B cell (primary cell): ENCODE results near the gene KCNQ1OT1. TPM values are rescaled to one million over a fixed set of nuclear protein-coding genes. Genes with fewer than 3 reads are reported as not detected.

Experiments
- ATAC-seq: fragments of 200-7000 bp; cut with Tn5 transposase; one replicate; pipeline ENCODE4 v1.10.0; 2021; ENCODE audit warnings: low read depth, mild to moderate bottlenecking, moderate number of reproducible peaks, moderate library complexity
- CTCF ChIA-PET: fragments of 350-600 bp; sonication (Branson Sonifier 250); formaldehyde crosslinking; loops from one replicate; lab custom pipeline; 2021; ENCODE audit warnings: antibody characterized with exemption, inconsistent platforms; lab: Charles Lee
- POLR2A ChIA-PET: fragments of 350-600 bp; sonication (Branson Sonifier 250); formaldehyde crosslinking; loops from one replicate; lab custom pipeline; 2021; ENCODE audit warnings: antibody characterized with exemption; lab: Charles Lee
- DNase-seq: peaks from one replicate; pipeline ENCODE4 v3.0.0; 2013
- H2AFZ ChIP-seq: 2 replicates; pipeline ENCODE4 v1.6.1; 2012; ENCODE audit warnings: mild to moderate bottlenecking, low read depth, low read length; ENCODE audit not compliant: insufficient read depth, poor library complexity, severe bottlenecking
- H3K27ac ChIP-seq, 2 donors: 1 replicate in 1 of 2; 2 replicates in 1 of 2; pipeline ENCODE4 v1.5.1; 2012 to 2013; ENCODE audit warnings: low read length in 2 of 2, mild to moderate bottlenecking in 2 of 2, moderate library complexity in 1 of 2
- H3K27me3 ChIP-seq, 4 experiments: fragments of 200-600 bp in 1 of 4; sonication (generic) in 1 of 4; replicated peaks in 1 of 4; 1 replicate in 2 of 4; 2 replicates in 2 of 4; pipeline versions ENCODE4 v1.6.1 to v1.7.0; 2013 to 2016; ENCODE audit warnings: low read length in 3 of 4, mild to moderate bottlenecking in 2 of 4, mixed read lengths in 1 of 4, moderate library complexity in 1 of 4; ENCODE audit not compliant: insufficient read depth in 4 of 4, control insufficient read depth in 3 of 4; ENCODE audit errors: control extremely low read depth in 1 of 4
- H3K36me3 ChIP-seq, 2 experiments: replicated peaks in 1 of 2; 1 replicate in 1 of 2; 2 replicates in 1 of 2; pipeline versions ENCODE4 v1.6.1 to v1.7.1; 2013; ENCODE audit warnings: low read length in 1 of 2; ENCODE audit not compliant: insufficient read depth in 2 of 2, control insufficient read depth in 1 of 2; ENCODE audit errors: control extremely low read depth in 1 of 2, extremely low read depth in 1 of 2
- H3K4me1 ChIP-seq, 2 donors: fragments of 200-600 bp in 1 of 2; sonication (generic) in 1 of 2; 1 replicate in 1 of 2; 2 replicates in 1 of 2; pipeline versions ENCODE4 v1.5.1 to v1.6.1; 2013 to 2017; ENCODE audit warnings: low read length in 2 of 2; ENCODE audit not compliant: control insufficient read depth in 2 of 2, insufficient read depth in 2 of 2
- H3K4me2 ChIP-seq: replicated peaks from 2 replicates; pipeline ENCODE3; 2012; ENCODE audit warnings: mild to moderate bottlenecking, low read depth, low read length; ENCODE audit not compliant: poor library complexity, severe bottlenecking
- H3K4me3 ChIP-seq, 5 experiments: fragments of 200-600 bp in 1 of 5; sonication (generic) in 1 of 5; 1 replicate in 3 of 5; 2 replicates in 2 of 5; pipeline versions ENCODE4 v1.5.1 to v1.7.0; 2011 to 2016; ENCODE audit warnings: low read length in 4 of 5, mild to moderate bottlenecking in 4 of 5, low read depth in 2 of 5, control low read depth in 1 of 5, moderate library complexity in 1 of 5; ENCODE audit not compliant: insufficient read depth in 1 of 5; ENCODE audit errors: control extremely low read depth in 1 of 5, extremely low read depth in 1 of 5
- H3K79me2 ChIP-seq: fragments of 200-600 bp; sonication (generic); one replicate; pipeline ENCODE4 v1.6.0; 2016; ENCODE audit warnings: low read length; ENCODE audit not compliant: control insufficient read depth, insufficient read depth
- H3K9ac ChIP-seq: fragments of 200-600 bp; sonication (generic); 2 replicates; pipeline ENCODE4 v1.6.1; 2017; ENCODE audit warnings: mild to moderate bottlenecking, low read length, moderate library complexity
- H3K9me3 ChIP-seq, 3 donors: one replicate each; pipeline versions ENCODE4 v1.6.1 to v1.7.1; 2013; ENCODE audit warnings: low read length in 2 of 3; ENCODE audit not compliant: control insufficient read depth in 2 of 3, insufficient read depth in 1 of 3; ENCODE audit errors: control extremely low read depth in 1 of 3
- H4K20me1 ChIP-seq: 2 replicates; pipeline ENCODE4 v1.6.0; 2012; ENCODE audit warnings: mild to moderate bottlenecking, low read length; ENCODE audit not compliant: insufficient read depth, control insufficient read depth, poor library complexity, severe bottlenecking
- H3K27ac Mint-ChIP-seq: one replicate; pipeline ENCODE4 v1.8.0; 2021; ENCODE audit warnings: mixed read lengths
- H3K27me3 Mint-ChIP-seq: one replicate; pipeline ENCODE4 v1.8.0; 2021; ENCODE audit warnings: mixed read lengths
- H3K4me1 Mint-ChIP-seq: one replicate; pipeline ENCODE4 v1.8.0; 2021; ENCODE audit warnings: mixed read lengths
- H3K4me3 Mint-ChIP-seq: one replicate; pipeline ENCODE4 v1.8.0; 2021; ENCODE audit warnings: mixed read lengths
- H3K9me3 Mint-ChIP-seq: one replicate; pipeline ENCODE4 v1.8.0; 2022; ENCODE audit warnings: mixed read lengths; ENCODE audit not compliant: insufficient read depth
- EZH2 ChIP-seq: IDR thresholded peaks from 2 replicates; pipeline ENCODE4 v1.6.1; 2012; ENCODE audit warnings: borderline replicate concordance, low read depth, mild to moderate bottlenecking, moderate library complexity, low read length; ENCODE audit not compliant: insufficient read depth, poor library complexity, severe bottlenecking
- WGBS: methylation state at CpG from one replicate; pipeline ENCODE4 v1.1.5; 2013; ENCODE audit warnings: missing lambda C conversion rate; ENCODE audit not compliant: insufficient coverage; 5-methylcytosine and 5-hydroxymethylcytosine counted together
- intact Hi-C: fragments of 100-400 bp; cut with micrococcal nuclease; formaldehyde crosslinking; loops from one replicate; pipeline ENCODE4 v1.10.0; 2022
- polyA plus RNA-seq: library from polyadenylated mRNA; depleted of rRNA; stranded (reverse); fragments of >200 nt; gene quantifications from 2 replicates; pipeline ENCODE4 v1.2.3, GENCODE V29; 2012
- total RNA-seq, 2 donors: library from RNA; stranded (reverse); fragments of 120-200 nt in 1 of 2; gene quantifications; 1 replicate in 1 of 2; 2 replicates in 1 of 2; pipeline versions ENCODE4 v1.2.3 to v1.2.4, GENCODE V29; 2013 to 2022
- TF ChIP-seq, protein P1 (sequence below): fragments of 200-600 bp; IDR thresholded peaks from one replicate; pipeline ENCODE4 v1.8.0; 2022; ENCODE audit warnings: antibody characterized with exemption, mild to moderate bottlenecking

Gene KCNQ1OT1
- total and polyA plus RNA-seq, 2 donors (not counting 1 experiment from before 2014, with no cell fraction given), result 0.03 to 0.89 TPM

DNA sequence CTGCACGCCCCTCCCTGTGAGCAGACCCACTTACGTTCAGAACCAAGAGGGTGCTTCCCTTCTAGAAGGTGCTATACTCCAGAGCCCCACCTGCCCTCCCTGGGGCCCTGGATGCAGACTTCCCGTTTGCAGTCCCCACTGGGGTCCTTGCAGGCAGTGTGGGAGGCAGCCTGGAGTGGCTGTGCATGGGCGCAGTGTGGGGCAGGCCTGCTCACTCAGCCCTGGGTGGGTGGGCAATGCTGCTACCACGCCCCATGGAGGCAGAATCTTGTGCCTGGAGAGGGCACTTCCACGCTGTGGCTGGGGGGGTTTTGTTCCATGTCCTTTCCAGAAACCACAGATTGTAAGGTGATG, 116.2 kb downstream of the KCNQ1OT1 start:
- no peak overlapping the region for H3K27ac Mint-ChIP-seq
- Histone ChIP-seq H3K4me1 (no peaks in the 10 kb centered on the region), H3K4me2 (no peak overlapping the region), H4K20me1 (no peaks in the 10 kb centered on the region), H3K9me3 (no peaks in the 10 kb centered on the region), H3K9ac (no peak overlapping the region), H3K27me3 (no peaks in the 10 kb centered on the region), H2AFZ (no peak overlapping the region), H3K79me2 (no peaks in the 10 kb centered on the region), H3K4me3 (no peak overlapping the region), H3K27ac (no peak overlapping the region), H3K36me3 (peaks cover 0 to 3% of the 10 kb centered on the region in 2 experiments)
- H3K4me1 Mint-ChIP-seq, result no peaks in the 10 kb centered on the region
- H3K4me3 Mint-ChIP-seq, result no peak overlapping the region
- CTCF ChIA-PET, result no interaction called here
- ATAC-seq (no peak), DNase-seq (no peak)
- no peaks in the 10 kb centered on the region for H3K27me3 Mint-ChIP-seq
- TF ChIP-seq EZH2, result no peak
- TF ChIP-seq, protein P1, sequence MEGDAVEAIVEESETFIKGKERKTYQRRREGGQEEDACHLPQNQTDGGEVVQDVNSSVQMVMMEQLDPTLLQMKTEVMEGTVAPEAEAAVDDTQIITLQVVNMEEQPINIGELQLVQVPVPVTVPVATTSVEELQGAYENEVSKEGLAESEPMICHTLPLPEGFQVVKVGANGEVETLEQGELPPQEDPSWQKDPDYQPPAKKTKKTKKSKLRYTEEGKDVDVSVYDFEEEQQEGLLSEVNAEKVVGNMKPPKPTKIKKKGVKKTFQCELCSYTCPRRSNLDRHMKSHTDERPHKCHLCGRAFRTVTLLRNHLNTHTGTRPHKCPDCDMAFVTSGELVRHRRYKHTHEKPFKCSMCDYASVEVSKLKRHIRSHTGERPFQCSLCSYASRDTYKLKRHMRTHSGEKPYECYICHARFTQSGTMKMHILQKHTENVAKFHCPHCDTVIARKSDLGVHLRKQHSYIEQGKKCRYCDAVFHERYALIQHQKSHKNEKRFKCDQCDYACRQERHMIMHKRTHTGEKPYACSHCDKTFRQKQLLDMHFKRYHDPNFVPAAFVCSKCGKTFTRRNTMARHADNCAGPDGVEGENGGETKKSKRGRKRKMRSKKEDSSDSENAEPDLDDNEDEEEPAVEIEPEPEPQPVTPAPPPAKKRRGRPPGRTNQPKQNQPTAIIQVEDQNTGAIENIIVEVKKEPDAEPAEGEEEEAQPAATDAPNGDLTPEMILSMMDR, result no peak
- POLR2A ChIA-PET, result no interaction called here
- WGBS, result 89% methylated on average over 6 of the region's 6 CpGs
- intact Hi-C loops, result no loop called here
- no peaks in the 10 kb centered on the region for H3K9me3 Mint-ChIP-seq

DNA sequence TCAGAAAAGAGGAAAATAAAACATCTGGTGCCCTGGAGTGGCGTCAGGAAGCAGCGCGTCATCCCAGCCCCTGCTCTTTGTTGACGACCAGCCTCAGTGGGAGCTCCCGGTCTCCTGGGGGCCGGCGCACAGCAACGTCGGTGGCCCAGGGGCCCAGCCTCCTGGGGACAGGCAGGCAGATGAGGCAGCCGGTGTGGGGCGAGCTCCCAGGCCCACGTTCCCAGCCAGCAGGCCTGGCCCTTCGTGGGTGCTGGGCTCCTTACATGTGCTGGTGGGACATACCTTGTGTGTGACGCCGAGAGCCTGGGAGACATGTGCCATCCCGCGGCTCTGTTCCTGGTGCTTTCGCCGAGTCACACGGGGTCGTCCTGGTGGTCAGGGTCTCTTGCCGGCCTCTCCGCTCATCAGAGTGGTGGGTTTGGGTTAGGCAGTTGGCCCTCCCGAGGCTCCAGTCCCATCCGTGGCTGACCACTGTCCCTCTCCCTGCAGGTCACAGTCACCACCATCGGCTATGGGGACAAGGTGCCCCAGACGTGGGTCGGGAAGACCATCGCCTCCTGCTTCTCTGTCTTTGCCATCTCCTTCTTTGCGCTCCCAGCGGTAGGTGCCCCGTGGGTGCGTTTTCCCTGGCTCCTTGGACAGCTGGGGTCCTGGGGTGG, 116.7 kb downstream of the KCNQ1OT1 start:
- Histone ChIP-seq H3K4me2 (no peak overlapping the region), H3K27me3 (no peaks in the 10 kb centered on the region), H3K79me2 (no peaks in the 10 kb centered on the region), H3K4me1 (no peaks in the 10 kb centered on the region), H3K27ac (no peak overlapping the region), H3K9ac (no peak overlapping the region), H2AFZ (no peak overlapping the region), H3K36me3 (peaks cover 0 to 6% of the 10 kb centered on the region in 2 experiments), H3K9me3 (no peaks in the 10 kb centered on the region), H4K20me1 (no peaks in the 10 kb centered on the region), H3K4me3 (no peak overlapping the region)
- POLR2A ChIA-PET, result no interaction called here
- DNase-seq (no peak), ATAC-seq (no peak)
- CTCF ChIA-PET, result no interaction called here
- TF ChIP-seq EZH2, result no peak
- TF ChIP-seq, protein P1, result no peak
- no peaks in the 10 kb centered on the region for H3K9me3 Mint-ChIP-seq
- intact Hi-C loops, result no loop called here
- no peaks in the 10 kb centered on the region for H3K27me3 Mint-ChIP-seq
- H3K4me1 Mint-ChIP-seq, result no peaks in the 10 kb centered on the region
- 88% methylated on average over 33 of the region's 33 CpGs for WGBS
- no peak overlapping the region for H3K27ac Mint-ChIP-seq
- H3K4me3 Mint-ChIP-seq, result no peak overlapping the region
